Ecto neural progenitor cell (in vitro differentiated cells): ENCODE measurements around the gene AP4S1.
"Not testable (repeated sequence)": the region's sequence is repeated elsewhere in the genome, so short reads cannot be mapped to it uniquely, and the experiment has no call there.

ENCODE experiments used
- DNase-seq: peaks from one replicate; pipeline ENCODE4 v3.0.0-alpha.2; 2018; ENCODE audit warnings: low spot score

Gene AP4S1

DNA sequence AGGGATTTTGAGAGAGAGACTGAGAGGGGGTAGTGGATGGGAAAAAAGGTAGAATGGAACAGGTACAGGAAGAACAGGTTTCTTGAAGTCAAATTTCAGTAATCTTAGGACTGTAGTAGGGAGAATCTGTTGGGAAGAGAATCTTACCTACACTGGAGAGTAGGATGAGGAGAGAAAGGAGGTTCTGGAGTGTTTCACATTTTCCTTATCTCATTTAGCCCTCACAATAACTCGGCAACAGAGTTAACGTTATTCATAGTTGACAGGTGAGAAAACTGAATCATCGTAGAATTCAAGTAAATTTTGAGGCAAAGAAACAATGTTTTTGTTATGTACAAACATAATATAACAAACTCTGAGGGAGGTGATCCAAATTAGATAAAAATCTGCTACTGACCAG, 17.9 kb downstream of the AP4S1 start:
- no peak for DNase-seq

DNA sequence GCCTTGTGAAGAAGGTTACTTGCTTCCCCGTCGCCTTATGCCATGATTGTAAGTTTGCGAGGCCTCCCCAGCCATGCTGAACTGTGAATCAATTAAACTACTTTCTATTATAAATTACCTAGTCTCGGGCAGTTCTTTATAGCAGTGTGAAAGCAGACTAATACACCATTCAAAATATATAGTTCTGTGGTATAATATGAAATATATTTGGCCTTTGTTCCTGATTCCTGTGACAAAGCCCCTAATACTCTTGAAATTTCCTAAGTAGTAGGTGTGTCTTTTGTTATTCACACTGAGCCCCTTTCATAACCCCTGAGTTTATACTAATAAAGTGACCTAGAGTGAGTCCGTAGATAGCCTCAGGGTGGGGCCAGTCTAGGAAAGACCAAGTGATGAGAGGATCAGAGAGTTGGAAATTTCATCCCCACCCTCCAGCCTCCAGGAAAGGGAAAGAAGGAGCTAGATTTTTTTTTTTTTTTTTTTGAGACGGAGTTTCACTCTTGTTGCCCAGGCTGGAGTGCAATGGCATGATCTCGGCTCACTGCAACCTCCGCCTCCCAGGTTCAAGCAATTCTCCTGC, 20.1 kb downstream of the AP4S1 start:
- no peak for DNase-seq

DNA sequence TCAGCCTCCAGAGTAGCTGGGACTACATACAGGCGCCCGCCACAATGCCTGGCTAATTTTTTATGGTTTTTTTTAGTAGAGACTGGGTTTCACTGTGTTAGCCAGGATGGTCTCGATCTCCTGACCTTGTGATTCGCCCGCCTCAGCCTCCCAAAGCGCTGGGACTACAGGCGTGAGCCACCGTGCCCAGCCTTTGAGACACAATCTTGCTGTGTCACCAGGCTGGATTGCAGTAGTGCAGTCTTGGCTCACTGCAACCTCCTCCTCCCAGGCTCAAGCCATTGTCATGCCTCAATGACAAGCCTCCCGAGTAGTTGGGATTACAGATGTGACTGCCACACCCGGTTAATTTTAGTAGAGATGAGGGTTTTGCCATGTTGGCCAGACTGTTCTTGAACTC, 22.1 kb downstream of the AP4S1 start:
- no peak for DNase-seq

DNA sequence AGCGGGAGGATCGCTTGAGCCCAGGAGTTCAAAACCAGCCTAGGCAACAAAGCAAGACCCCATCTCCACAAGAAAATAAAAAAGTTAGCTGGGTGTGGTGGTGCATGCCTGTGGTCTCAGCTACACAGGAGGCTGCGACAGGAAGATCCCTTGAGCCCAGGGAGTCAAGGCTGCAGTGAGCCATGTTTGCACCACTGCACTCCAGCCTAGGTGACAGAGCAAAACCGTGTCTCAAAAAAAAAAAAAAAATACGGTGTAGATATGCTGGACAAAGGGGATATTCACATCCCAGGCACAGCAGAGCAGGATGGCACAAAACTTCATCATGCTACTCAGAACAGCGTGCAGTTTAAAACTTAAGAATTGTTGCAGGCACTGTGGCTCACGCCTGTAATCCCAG, 25.6 kb downstream of the AP4S1 start:
- no peak for DNase-seq

DNA sequence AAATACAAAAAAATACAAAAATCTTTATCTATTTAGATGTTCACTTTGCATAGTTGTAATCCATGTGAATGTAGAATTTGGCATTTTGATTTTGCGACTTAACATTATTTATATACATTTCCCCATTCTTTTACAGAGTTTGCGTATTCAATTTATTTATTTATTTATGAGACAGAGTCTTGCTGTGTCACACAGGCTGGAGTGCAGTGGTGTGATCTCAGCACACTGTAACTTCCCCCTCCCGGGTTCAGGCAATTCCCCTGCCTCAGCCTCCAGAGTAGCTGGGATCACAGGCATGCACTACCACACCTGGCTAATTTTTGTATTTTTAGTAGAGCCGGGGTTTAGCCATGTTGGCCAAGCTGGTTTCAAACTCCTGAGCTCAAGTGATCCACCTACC, 26.1 kb downstream of the AP4S1 start:
- DNase-seq, result no peak

DNA sequence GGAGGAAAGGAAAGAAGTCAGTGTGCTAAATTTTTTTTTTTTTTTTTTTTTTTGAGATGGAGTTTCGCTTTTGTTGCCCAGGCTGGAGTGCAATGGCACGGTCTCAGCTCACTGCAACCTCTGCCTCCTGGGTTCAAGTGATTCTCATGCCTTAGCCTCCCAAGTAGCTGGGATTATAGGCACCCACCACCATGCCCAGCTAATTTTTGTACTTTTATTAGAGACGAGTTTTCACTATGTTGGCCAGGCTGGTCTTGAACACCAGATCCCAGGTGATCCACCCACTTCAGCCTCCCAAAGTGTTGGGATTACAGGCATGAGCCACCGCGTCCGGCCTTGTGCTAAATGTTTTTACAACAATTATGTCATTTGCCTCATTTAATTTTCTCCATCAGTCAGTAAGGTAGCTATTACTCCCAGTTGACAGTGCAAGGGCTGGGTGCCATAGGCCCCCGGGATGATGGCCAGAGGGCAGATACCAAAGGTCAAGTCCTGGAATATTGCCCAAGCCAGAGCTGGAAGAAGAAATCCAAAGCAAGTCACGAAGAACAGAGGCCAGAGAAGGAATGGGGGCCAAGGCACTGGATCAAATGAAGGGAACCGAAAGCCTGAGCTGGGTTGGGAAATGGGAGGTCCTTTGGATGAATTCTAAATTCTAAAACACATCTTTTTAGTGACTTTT, 27.6 kb downstream of the AP4S1 start:
- DNase-seq, result not testable (repeated sequence)

DNA sequence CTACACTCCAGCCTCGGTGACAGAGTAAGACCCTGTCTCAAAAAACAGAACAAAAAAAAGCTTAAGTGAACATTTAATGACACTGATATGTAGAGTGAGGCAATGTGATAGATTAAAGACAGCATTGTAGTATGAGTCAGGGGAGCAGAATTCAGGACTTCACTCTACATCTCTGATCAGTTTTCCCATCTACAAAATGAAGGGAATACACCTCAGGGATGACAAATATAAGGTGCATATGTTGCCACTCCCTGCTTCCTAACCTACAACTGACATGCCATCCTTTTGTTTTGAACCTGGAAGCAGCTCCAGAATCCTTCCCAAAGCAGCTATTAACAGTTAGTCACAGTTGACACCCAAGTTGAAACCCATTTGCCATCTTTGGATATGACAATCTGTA, 31.6 kb downstream of the AP4S1 start:
- DNase-seq, result no peak

DNA sequence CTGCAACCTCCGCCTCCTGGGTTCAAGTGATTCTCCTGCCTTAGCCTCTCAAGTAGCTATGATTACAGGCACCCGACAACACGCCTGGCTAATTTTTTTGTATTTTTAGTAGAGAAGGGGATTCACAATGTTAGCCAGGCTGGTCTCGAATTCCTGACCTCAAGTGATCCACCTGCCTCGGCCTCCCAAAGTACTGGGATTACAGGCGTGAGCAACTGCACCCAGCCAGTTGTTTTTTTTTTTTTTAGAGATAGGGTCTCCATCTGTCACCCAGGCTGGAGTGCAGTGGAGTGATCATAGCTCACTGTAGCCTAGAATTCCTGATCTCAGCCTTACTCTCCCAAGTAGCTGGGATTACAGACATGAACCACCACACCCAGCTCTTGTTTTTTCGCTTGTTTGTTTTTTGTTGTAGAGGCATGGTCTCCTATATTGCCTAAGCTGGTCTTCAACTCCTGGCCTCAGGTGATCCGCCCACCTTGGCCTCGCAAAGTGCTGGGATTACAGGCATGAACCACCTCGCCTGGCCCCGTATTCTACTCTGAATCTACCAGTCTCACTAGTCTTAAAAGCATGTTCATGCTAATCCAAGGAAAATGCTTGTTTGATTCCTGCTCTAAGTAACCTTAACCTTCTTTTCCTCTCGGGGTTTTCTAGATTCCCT, 32.4 kb downstream of the AP4S1 start:
- DNase-seq, result no peak

DNA sequence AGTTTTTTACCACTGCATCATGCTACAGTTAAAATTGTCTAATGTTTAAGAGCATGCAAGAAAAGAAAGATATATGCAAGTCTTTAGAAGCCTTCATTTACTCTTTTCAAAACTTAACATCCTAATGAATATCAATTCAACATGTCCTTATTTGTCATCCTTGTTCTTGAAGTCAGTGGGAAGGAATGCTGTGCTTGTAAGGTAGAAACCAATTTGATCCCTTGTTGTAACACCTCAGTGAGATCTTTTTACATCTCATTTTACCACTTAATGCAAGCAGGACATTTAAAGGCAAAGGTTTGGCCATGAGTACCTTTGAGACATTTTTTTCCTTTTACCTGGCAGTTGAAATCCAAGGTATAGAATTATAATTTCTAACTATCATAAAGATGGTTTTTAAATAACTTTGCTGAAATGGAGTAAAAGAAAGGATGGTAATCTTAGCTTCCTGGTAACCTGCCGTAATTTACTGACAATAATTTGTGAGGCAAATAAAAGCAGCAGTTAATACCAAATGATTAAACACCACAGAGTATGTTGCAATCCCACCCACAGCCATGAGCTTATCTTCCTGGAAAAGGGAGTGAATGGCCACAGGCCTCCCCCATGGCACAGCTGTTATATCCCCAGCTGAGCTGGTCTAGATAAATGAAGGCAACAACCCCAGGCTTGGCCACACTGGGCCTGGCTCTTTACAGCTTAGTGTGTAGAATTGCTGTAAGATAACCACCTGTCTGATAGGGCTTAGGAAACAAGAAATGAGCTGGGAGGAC, 33.9 kb downstream of the AP4S1 start:
- no peak for DNase-seq

DNA sequence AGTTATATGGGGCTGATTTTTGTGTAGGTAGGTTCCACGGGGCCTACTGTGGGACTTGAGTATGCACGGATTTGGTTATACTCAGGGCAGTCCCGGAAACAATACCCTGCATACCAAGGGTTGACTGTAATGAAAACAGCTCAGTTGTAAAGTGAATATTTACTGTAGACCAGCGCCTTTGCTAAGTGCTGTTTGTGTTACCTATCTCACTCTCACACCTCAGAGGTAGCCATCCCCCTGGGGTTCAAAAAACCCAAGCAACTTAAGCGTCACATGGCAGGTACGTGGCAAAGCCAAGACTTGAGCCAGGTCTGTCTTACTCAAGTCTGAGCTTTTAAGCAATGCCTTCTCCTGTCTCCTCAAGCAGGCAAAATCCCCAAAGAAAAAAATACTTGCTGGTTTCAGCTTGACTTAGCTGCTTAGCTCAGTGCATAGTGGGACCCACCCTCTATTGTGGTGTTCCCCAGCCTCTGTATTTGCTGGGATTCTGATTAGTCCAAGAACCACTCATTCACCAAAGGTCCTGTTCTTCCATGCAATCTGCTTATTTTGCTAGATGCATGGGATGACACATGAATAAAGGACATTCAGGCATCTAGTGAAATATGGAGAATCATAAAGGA, 34.9 kb downstream of the AP4S1 start:
- DNase-seq, result no peak

DNA sequence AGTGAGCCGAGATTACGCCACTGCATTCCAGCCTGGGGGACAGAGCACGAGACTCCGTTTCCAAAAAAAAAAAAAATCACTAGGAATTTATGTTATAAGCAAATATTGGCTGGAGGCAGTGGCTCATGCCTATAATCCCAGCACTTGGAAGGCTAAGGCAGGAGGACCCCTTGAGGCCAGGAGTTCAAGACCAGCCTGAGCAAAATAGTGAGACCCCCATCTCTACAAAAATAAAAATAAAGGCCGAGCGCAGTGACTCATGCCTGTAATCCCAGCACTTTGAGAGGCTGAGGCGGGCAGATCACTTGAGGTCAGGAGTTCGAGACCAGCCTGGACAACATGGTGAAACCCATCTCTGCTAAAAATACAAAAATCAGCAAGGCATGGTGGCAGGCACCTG, 37.5 kb downstream of the AP4S1 start:
- not testable (repeated sequence) for DNase-seq

DNA sequence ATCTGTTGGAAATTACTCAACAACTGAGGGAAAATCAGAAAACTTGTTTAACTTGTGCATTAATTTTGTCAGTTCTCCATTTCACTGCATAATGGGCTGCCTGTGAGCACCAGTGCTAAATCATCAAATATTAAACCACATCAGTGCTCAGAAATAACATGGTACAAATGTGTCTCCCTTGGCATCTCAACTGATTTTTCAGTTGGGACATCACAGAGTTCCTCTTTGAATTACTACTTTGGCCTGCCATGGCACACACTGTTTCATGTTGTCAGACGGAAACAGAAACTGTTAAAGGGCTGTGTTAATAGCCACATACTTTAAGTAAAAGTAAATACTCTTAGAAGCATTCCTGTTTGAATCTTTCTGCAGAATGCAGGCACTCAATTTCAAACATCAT, 42.8 kb downstream of the AP4S1 start:
- DNase-seq, result no peak

DNA sequence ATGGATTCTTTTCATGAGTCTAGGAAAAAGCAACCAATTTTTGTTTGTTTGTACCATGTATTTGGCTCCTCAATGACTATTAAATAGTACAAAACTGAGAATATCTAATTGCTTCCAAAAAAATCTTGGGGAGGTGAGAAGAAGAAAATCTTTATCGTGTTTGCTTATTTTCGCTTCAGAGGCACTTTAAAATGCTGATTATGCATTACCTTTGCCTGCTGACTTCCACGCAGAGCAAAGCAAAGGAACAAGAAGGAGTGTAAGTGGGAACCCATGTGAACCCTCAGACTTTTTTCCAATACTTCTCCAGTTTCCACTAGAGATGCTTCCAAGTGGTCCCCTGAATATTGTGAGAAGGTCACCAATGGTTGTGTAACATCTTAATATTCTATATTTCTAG, 43.9 kb downstream of the AP4S1 start:
- DNase-seq, result no peak

DNA sequence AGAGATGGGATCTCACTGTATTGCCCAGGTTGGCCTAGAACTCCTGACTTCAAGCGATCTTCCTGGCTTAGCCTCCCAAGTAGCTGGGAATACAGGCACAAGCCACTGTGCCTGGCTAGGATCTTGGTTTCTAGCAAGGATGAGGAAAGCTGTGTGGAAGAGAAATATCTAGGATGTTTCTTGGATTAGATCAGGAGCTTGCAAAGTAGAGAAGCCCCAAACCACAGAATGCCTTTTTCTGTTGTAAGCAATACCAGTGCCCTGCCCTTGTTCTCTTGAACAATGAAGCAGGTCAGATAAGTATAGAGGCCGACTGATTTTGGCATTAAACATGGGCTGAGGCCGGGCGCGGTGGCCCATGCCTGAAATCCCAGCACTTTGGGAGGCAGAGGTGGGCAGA, 45.0 kb downstream of the AP4S1 start:
- DNase-seq, result no peak

DNA sequence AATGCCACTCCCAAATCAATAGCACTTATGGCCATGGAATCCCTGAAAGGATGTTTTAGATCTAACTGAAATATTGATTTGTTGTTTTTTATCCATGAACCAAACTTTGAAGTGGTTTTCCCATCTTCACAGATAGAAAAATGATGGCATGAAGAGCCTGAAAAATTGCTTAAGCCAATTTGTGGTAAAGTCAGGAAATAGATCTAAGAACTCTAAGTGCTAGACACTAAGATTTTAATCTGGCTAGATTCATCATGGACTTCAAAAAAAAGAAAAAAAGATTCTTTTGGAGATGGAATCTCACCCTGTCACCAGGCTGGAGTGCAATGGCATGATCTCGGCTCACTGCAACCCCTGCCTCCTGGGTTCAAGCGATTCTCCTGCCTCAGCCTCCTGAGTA, 45.7 kb downstream of the AP4S1 start:
- DNase-seq, result no peak

DNA sequence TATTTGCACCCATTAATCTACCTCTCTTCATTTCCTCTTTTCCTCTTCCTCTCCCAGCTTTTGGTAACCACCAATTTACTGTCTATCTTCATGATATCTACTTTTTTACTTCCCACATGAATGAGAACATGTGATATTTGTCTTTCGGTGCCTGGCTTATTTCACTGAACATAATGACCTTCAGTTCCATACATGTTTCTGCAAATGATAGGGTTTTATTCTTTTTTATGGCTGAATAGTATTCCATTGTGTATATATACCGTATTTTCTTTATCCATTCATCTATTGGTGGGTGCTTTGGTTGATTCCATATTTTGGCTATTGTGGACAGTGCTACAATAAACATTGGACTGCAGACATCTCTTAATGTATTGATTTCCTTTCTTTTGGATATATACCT, 49.7 kb downstream of the AP4S1 start:
- DNase-seq, result no peak

DNA sequence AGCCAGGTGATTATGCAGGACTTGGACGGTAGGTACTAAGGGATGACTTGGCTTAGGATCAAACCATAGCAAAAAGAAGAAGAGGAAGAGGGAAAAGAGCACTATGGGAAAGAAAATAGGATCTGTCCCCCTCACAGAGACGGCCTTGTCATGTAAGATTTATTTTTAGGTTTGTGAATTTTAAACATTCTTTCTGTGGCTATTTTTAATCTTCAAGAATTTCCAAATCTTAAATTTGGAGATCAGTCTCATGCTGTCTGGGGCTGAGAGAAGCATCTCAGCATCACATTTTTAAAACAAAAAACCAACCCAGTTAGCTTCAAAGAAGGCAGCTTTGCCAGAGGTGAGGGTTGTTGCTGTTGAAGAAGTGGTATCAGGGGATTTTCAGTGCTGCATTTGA, 53.3 kb downstream of the AP4S1 start:
- no peak for DNase-seq

DNA sequence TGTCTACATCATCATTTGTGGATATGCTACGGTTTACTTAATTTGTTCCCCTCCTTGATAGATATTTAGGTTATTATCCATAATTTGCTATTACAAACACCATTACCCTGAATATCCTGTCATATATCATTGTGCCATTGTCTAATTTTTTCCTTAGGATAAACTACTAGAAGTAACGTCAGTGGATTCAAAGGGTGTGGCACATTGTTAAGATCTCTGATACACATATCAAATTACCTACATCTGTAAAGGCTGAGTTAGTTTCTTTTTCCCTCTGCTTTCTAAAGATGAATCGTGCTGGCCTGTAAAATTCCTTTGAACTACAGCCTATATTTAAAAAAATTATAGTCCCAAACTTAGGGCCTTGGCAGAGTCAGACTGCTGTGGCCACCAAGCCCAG, 54.6 kb downstream of the AP4S1 start:
- DNase-seq, result no peak

DNA sequence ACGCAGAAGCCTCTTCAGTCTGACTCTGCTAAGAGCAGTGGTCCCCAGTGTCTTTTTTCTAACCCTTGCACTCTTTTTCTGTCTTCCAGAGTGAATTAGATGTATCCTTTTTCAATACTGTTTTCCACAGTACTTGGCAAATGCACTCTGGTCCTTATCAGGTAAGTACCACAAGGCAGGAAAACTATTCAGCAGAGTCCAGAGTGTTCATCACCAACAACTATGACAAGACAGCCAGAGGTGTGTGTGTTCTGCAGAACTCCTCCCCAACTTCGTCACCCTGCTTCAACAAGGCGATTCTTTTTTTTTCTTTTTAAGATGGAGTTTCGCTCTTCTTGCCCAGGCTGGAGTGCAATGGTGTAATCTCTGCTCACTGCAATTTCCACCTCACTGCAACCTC, 55.0 kb downstream of the AP4S1 start:
- no peak for DNase-seq

DNA sequence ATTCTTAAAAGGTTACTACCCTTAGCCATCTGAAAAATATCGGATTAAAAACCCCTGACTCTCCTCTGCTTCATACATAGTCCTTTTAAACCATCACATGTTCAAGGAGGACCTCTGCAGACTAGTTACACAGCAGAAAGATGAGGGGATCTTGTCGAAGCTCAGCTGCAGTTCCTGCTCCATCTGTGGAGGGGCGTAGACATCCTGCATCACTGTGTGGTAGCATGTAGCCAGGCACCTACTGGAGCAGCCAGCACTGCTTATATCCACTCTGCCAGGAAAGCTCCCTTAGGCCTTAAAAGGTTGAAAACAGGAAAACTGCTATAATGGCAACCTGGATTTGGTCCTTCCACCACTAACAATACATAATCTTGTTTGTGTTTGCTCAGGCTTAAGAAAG, 58.3 kb downstream of the AP4S1 start:
- no peak for DNase-seq

DNA sequence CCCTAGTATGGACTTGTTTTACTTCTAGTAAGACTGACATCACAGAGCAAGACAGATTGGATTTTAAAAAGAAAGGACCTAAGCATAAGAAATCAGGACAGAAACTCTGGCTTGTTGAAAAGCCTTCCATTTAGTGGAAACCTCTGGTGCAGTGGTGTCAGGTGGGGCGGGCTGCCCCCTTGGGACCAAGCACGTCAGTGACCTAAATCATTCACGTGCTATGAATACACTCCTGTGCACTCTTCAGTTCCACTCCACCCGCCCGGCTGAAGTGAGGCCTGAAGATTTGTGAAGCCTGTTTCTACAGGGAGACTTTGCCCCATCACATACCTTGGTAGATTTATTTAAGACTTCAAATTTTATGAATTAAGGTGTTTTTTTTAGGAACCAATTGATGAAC, 58.9 kb downstream of the AP4S1 start:
- no peak for DNase-seq

DNA sequence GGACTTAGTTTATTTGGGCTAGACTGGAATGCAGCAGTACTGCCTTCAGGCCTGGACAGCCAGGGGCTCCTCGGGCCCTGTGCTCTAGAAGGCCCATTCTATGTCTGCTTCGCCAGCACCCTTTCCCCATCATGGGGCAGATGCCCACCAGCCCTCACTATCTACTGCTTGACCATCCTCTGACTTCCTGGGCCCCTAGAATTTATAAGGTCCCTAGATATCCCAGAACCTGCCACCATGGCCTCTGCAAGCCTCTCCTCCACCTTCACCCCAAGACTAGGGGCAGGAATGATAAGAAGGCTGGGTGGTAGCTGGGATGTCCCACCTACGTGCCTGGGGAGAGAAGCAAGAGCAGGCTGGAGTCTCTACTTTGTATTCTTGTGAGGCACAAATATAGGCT, 59.6 kb downstream of the AP4S1 start:
- DNase-seq, result no peak

DNA sequence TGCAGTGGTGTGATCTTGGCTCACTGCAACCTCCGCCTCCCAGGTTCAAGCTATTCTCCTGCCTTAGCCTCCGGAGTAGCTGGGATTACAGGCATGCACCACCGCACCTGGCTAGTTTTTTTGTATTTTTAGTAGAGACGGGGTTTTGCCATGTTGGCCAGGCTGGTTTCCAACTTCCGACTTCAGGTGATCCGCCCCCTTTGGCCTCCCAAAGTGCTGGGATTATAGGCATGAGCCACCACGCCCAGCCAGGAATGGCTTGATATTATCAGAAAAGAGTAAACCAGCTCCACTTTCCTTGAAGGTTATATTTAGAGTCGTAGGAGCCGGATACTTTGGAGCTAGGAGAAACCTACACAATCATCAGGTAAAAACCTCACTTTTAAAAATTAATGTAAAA, 61.0 kb downstream of the AP4S1 start:
- not testable (repeated sequence) for DNase-seq
